Fibroblast of skin of right biceps (primary cell): ENCODE data around the gene TMTC3.
A peak's percentile ranks its signal among the peaks of the same experiment; 100 is the strongest.
"Not testable (repeated sequence)": the region's sequence is repeated elsewhere in the genome, so short reads cannot be mapped to it uniquely, and the experiment has no call there.

Source experiments
- DNase-seq: peaks from one replicate; pipeline ENCODE4 v3.0.0-alpha.2; 2013

TMTC3 gene

GRCh38 chr12:88141774-88142609 lies at the start of gene TMTC3, which contains the start of gene CEP290:
TSS of gene TMTC3 (plus strand) at chr12:88142307. CDS start at chr12:88148316, 6,009 bp downstream.
TSS of gene CEP290 (minus strand) at chr12:88142088. CDS start at chr12:88141307, 781 bp downstream.
- peak; percentile 100 for DNase-seq

GRCh38 chr12:88092771-88093170 lies 49.3 kb upstream of the TMTC3 start:
- DNase-seq, result no peak

- no peak for DNase-seq
These were observed 48.5 kb upstream of the TMTC3 start for GRCh38 chr12:88093573-88093972.

GRCh38 chr12:88108021-88108420 lies 34.1 kb upstream of the TMTC3 start:
- DNase-seq, result peak; percentile 41

GRCh38 chr12:88111074-88111652 lies 30.9 kb upstream of the TMTC3 start:
- peak; percentile 57 for DNase-seq

GRCh38 chr12:88113871-88114270 lies 28.2 kb upstream of the TMTC3 start:
- DNase-seq, result peak; percentile 51

GRCh38 chr12:88122666-88123065 lies 19.4 kb upstream of the TMTC3 start:
- DNase-seq, result no peak

- no peak for DNase-seq
These were observed 15.0 kb upstream of the TMTC3 start for GRCh38 chr12:88127099-88127498.

- DNase-seq, result no peak
These were observed 14.3 kb upstream of the TMTC3 start for GRCh38 chr12:88127855-88128254.

GRCh38 chr12:88132392-88132791 lies 9.7 kb upstream of the TMTC3 start:
- DNase-seq, result no peak

GRCh38 chr12:88133181-88133580 lies 8.9 kb upstream of the TMTC3 start:
- DNase-seq, result not testable (repeated sequence)

- DNase-seq, result not testable (repeated sequence)
These were observed 2.4 kb upstream of the TMTC3 start for GRCh38 chr12:88139711-88140110.

- no peak for DNase-seq
These were observed 708 bp upstream of the TMTC3 start for GRCh38 chr12:88141425-88141773.

GRCh38 chr12:88142610-88142991 lies 494 bp downstream of the TMTC3 start:
- no peak for DNase-seq

GRCh38 chr12:88144037-88144436 lies 1.9 kb downstream of the TMTC3 start:
- no peak for DNase-seq

- DNase-seq, result no peak
These were observed 2.7 kb downstream of the TMTC3 start for GRCh38 chr12:88144546-88145468.

- no peak for DNase-seq
These were observed 3.7 kb downstream of the TMTC3 start for GRCh38 chr12:88145567-88146505.

GRCh38 chr12:88150063-88150462 lies 8.0 kb downstream of the TMTC3 start:
- DNase-seq, result no peak

GRCh38 chr12:88153959-88154358 lies 11.9 kb downstream of the TMTC3 start:
- peak; percentile 56 for DNase-seq

GRCh38 chr12:88156075-88156654 lies 14.1 kb downstream of the TMTC3 start:
- DNase-seq, result no peak

- peak; percentile 21 for DNase-seq
These were observed 21.3 kb downstream of the TMTC3 start for GRCh38 chr12:88163371-88163770.

- DNase-seq, result no peak
These were observed 24.1 kb downstream of the TMTC3 start for GRCh38 chr12:88166179-88166578.
